Caco-2 (cell line): ENCODE data around the gene INO80D. TPM values are rescaled to one million over a fixed set of nuclear protein-coding genes. Genes with fewer than 3 reads are reported as not detected.
"Not testable (repeated sequence)": the region's sequence is repeated elsewhere in the genome, so short reads cannot be mapped to it uniquely, and the experiment has no call there.

Source experiments
- BruUV-seq: library from RNA; stranded (reverse); fragments of 400-500 nt; replicated peaks from 2 replicates; lab custom pipeline; 2021; lab: Mats Ljungman, UMichigan
- CTCF ChIA-PET: fragments of 300-600 bp; sonication (Branson Sonifier 250); formaldehyde crosslinking; loops from one replicate; lab custom pipeline; 2022; ENCODE audit warnings: antibody characterized with exemption; lab: Charles Lee
- POLR2A ChIA-PET: fragments of 300-600 bp; sonication (Branson Sonifier 250); formaldehyde crosslinking; loops from one replicate; lab custom pipeline; 2022; ENCODE audit warnings: antibody characterized with exemption; lab: Charles Lee
- DNase-seq, 2 experiments: peaks; one replicate each; pipeline versions ENCODE4 v3.0.0 to v3.0.0-alpha.2; 2020 to 2022
- H3K27me3 ChIP-seq: replicated peaks from 2 replicates; pipeline ENCODE4 v1.6.0; 2011; ENCODE audit warnings: low read length; ENCODE audit not compliant: control insufficient read depth, insufficient read depth
- H3K36me3 ChIP-seq: 2 replicates; pipeline ENCODE4 v1.5.1; 2011; ENCODE audit warnings: low read length; ENCODE audit not compliant: control insufficient read depth, insufficient read depth
- H3K4me1 ChIP-seq: fragments of 250-450 bp; sonication (Bioruptor Pico); 2 replicates; pipeline ENCODE4 v1.5.1; 2020; ENCODE audit warnings: mild to moderate bottlenecking
- H3K4me3 ChIP-seq: 2 replicates; pipeline ENCODE4 v1.5.1; 2011; ENCODE audit warnings: low read depth, mild to moderate bottlenecking, control low read depth, low read length
- H3K9me3 ChIP-seq: fragments of 250-450 bp; sonication (Bioruptor Pico); 2 replicates; pipeline ENCODE4 v1.5.1; 2020; ENCODE audit warnings: mild to moderate bottlenecking, moderate library complexity
- H3K27ac Mint-ChIP-seq: one replicate; pipeline ENCODE4 v1.8.0; 2022; ENCODE audit warnings: mixed read lengths; ENCODE audit not compliant: unreplicated experiment
- H3K27me3 Mint-ChIP-seq: one replicate; pipeline ENCODE4 v1.8.0; 2022; ENCODE audit warnings: mixed read lengths; ENCODE audit not compliant: insufficient read depth, unreplicated experiment
- H3K36me3 Mint-ChIP-seq: one replicate; pipeline ENCODE4 v1.8.0; 2022; ENCODE audit warnings: mild to moderate bottlenecking, mixed read lengths; ENCODE audit not compliant: insufficient read depth, unreplicated experiment
- H3K4me1 Mint-ChIP-seq: one replicate; pipeline ENCODE4 v1.8.0; 2022; ENCODE audit warnings: low read depth, mixed read lengths; ENCODE audit not compliant: unreplicated experiment
- H3K4me3 Mint-ChIP-seq: one replicate; pipeline ENCODE4 v1.8.0; 2022; ENCODE audit warnings: mild to moderate bottlenecking, moderate library complexity, mixed read lengths; ENCODE audit not compliant: unreplicated experiment
- H3K9me3 Mint-ChIP-seq: one replicate; pipeline ENCODE4 v1.8.0; 2022; ENCODE audit warnings: mixed read lengths; ENCODE audit not compliant: unreplicated experiment
- intact Hi-C: fragments of 100-400 bp; cut with micrococcal nuclease; formaldehyde crosslinking; loops from one replicate; pipeline ENCODE4 v1.10.0; 2022; ENCODE audit not compliant: unreplicated experiment
- total RNA-seq: library from RNA; stranded (reverse); gene quantifications from 2 replicates; pipeline ENCODE4 v1.2.3, GENCODE V29; 2022
- TF ChIP-seq, protein P1 (sequence below), 2 experiments: fragments of 200-600 bp in 1 of 2; IDR thresholded peaks; 1 replicate in 1 of 2; 2 replicates in 1 of 2; pipeline versions ENCODE4 v1.5.1 to v1.8.0; 2011 to 2022; ENCODE audit warnings: antibody characterized with exemption in 1 of 2, control low read depth in 1 of 2, inconsistent platforms in 1 of 2, low read depth in 1 of 2, low read length in 1 of 2, mild to moderate bottlenecking in 1 of 2, moderate library complexity in 1 of 2; ENCODE audit not compliant: insufficient read depth in 1 of 2, severe bottlenecking in 1 of 2, unreplicated experiment in 1 of 2

The INO80D gene
- total RNA-seq, 1 experiment from 2014 or later = 19.8 TPM

DNA sequence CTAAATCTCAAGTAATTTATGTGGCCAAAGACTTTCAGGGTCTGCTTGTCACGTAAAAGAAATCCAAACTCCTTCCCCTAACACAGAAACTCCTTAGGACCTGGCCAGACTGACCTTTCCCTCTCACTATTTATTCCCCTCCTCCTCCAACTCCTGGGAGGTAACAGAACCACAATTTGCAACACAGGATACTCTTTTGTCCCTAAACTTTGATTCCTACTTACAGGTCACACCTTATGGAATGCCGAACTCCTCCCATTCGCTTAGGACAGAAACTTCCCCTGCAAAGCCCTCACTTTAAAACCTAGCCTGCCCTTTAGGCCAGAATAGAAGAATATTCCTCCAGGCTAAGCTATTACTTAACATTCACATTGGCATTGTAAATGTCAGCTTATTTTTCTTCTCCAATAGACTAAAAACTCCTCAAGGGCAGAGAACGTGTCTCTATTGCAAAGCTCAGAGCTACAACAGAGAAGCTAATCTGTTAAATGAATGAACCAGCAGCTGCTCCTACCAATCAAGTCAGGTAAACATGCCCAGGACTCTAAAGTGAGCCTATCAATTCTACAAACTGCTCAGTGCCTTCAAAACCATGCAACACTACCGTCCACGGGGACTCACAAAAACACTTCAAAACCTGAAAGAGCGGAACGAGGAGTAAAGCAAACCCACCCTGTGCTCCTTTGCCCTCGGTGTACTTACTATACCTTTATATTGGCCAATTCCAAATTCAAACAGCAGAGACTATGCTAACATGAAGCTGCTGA is 6.1 kb downstream of the INO80D start:
- intact Hi-C loops = loop anchor here (5.0 kb wide), 1 partner anchor 103 kb away; no protein-coding TSS in a partner anchor
- Mint-ChIP-seq H3K36me3 (no peaks in the 10 kb centered on the region), H3K27ac (peak overlapping the region; percentile 3), H3K4me1 (peaks cover 30% of the 10 kb centered on the region), H3K4me3 (no peak overlapping the region), H3K9me3 (no peaks in the 10 kb centered on the region), H3K27me3 (no peaks in the 10 kb centered on the region)
- BruUV-seq = no TSS peak
- no peaks in the 10 kb centered on the region for H3K36me3 ChIP-seq
- no peak for DNase-seq
- H3K27me3 ChIP-seq = no peaks in the 10 kb centered on the region
- POLR2A ChIA-PET = no interaction called here
- H3K4me1 ChIP-seq = peaks cover 11% of the 10 kb centered on the region
- no peaks in the 10 kb centered on the region for H3K9me3 ChIP-seq
- TF ChIP-seq, protein P1, sequence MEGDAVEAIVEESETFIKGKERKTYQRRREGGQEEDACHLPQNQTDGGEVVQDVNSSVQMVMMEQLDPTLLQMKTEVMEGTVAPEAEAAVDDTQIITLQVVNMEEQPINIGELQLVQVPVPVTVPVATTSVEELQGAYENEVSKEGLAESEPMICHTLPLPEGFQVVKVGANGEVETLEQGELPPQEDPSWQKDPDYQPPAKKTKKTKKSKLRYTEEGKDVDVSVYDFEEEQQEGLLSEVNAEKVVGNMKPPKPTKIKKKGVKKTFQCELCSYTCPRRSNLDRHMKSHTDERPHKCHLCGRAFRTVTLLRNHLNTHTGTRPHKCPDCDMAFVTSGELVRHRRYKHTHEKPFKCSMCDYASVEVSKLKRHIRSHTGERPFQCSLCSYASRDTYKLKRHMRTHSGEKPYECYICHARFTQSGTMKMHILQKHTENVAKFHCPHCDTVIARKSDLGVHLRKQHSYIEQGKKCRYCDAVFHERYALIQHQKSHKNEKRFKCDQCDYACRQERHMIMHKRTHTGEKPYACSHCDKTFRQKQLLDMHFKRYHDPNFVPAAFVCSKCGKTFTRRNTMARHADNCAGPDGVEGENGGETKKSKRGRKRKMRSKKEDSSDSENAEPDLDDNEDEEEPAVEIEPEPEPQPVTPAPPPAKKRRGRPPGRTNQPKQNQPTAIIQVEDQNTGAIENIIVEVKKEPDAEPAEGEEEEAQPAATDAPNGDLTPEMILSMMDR (IDR thresholded peaks at IDR 0.05; ENCODE audit: insufficient read depth in 1 of 2, low read depth in 1 of 2, low read length in 1 of 2, severe bottlenecking in 1 of 2, unreplicated experiment in 1 of 2) = no peak
- H3K4me3 ChIP-seq = no peak overlapping the region
- CTCF ChIA-PET = no interaction called here

DNA sequence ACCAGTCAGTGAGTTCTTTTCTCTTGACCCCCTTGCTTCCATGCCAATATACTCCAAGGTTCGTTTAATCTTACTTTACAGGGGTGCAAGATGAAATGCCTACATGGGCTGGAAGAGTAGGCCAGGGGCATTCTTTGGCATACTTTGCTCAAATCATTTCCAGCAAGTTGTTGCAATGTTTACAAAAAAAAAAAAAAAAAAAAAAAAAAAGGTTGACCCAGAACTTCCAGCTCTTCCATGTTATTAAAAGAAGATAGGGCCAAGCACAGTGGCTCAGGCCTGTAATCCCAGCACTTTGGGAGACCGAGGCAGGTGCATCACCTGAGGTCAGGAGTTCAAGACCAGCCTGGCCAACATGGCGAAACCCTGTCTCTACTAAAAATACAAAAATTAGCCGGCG is 8.1 kb downstream of the INO80D start:
- H3K4me1 Mint-ChIP-seq = peaks cover 18% of the 10 kb centered on the region
- H3K36me3 Mint-ChIP-seq, H3K36me3 ChIP-seq, DNase-seq, CTCF ChIA-PET, H3K4me3 ChIP-seq, intact Hi-C loops, H3K27me3 Mint-ChIP-seq, POLR2A ChIA-PET, BruUV-seq, H3K9me3 ChIP-seq, H3K27me3 ChIP-seq, H3K4me3 Mint-ChIP-seq, H3K9me3 Mint-ChIP-seq, H3K27ac Mint-ChIP-seq: not testable (repeated sequence)
- peaks cover 11% of the 10 kb centered on the region for H3K4me1 ChIP-seq

DNA sequence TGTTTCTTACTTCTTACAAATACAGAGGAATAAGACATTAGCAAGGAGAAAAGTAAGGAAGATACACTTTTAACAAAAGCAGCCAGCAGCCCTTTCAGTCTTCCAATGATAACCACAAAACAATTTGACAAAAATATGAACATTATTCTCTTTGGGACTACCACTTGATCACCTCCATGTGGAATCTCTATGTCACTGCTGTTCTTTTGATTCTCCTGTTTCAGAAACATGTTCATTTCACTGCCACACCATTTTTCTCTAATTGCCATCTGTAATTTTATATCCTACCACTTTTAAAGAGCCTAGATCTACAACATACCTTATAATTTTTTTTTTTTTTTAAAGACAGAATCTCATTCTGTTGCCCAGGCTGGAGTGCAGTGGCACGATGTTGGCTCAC is 10.9 kb downstream of the INO80D start:
- Histone ChIP-seq H3K36me3 (no peaks in the 10 kb centered on the region; the same call in 1 of the 2 replicates), H3K4me1 (peaks cover 11% of the 10 kb centered on the region), H3K9me3 (no peaks in the 10 kb centered on the region), H3K4me3 (no peak overlapping the region), H3K27me3 (no peaks in the 10 kb centered on the region)
- intact Hi-C loops = no loop called here
- no peaks in the 10 kb centered on the region for H3K27me3 Mint-ChIP-seq
- H3K4me1 Mint-ChIP-seq = peaks cover 25% of the 10 kb centered on the region
- H3K36me3 Mint-ChIP-seq = peaks cover 6% of the 10 kb centered on the region
- H3K27ac Mint-ChIP-seq = no peak overlapping the region
- DNase-seq = no peak
- TF ChIP-seq, protein P1 (IDR thresholded peaks at IDR 0.05; ENCODE audit: insufficient read depth in 1 of 2, low read depth in 1 of 2, low read length in 1 of 2, severe bottlenecking in 1 of 2, unreplicated experiment in 1 of 2) = no peak
- no peak overlapping the region for H3K4me3 Mint-ChIP-seq
- no TSS peak for BruUV-seq
- POLR2A ChIA-PET = no interaction called here
- H3K9me3 Mint-ChIP-seq = no peaks in the 10 kb centered on the region
- CTCF ChIA-PET = no interaction called here
